CD1c-positive myeloid dendritic cell (primary cell): Measurements from ENCODE around the gene PLAU.
"Not testable (repeated sequence)": the region's sequence is repeated elsewhere in the genome, so short reads cannot be mapped to it uniquely, and the experiment has no call there.

Experiments
- DNase-seq: peaks from one replicate; pipeline ENCODE4 v3.0.0-alpha.2; 2016; ENCODE audit errors: extremely low spot score

PLAU gene

DNA sequence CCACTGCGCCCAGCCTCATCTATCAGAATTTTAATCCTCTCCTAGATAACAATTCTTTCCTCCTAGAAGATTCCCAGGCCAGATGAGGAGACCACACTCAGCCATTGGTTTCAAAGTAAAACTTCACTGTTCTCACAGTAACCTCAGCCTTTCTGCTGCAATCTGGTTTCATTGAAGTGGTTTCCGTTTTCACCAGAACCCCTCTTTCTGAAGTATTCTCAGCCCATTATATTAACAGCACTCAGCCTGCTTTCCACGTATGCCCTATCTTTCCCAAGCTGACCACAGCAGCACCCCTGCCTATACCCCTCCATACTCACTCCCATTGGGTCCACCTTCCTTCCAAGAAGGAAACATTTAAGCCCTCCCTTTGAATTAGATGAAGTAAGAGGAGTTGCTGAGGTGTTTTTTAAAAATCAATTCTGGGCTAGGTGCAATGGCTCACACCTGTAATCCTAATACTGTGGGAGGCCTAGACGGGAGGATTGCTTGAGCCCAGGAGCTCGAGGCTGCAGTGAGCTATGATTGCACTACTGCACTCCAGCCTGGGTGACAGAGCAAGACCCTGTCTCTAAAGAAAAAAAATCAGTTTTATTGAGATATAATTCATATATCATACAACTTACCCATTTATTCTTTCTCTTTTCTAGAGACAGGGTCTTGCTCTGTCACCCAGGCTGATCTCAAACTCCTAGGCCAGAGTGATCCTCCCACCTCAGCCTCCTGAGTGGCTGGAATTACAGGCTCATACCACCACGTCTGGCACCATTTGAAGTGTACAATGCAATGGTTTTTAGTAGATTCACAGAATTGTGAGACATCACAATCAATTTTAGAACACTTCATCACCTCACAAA, 11.3 kb downstream of the PLAU start:
- DNase-seq: no peak

GRCh38 chr10:73922864-73923133, 11.9 kb downstream of the PLAU start:
- DNase-seq: no peak

DNA sequence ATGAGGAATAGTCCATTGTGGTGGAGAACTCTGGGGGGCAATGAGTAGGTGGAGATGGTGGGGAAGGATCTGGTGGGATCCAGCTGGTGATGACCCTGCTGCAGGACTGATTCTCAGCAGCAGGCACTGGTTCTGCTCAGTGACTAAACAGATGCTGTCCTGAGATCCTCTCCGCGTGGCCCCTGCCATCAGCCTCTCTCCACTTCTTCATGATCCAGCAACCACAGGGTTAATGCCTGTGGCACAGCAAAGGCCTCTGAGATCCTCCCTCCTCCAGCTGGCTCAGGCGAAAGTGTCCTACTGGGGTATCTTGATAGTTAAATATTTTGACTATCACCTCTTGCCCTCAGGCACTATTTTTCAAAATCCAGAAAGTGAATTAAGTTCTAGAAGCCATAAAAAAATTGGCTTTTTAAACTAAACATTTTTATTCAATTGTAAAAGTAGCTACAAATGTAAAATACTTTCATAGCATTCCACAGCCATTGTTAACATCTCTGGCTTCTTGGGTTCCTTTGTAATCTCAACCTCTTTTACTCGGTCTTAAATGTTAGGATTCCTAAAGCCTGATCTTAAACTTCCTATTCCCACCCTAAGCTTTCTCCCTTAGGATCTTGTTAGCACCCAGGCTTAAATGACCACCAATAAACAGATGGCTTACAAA, 13.1 kb downstream of the PLAU start:
- no peak for DNase-seq

- no peak for DNase-seq
Measured at GRCh38 chr10:73924935-73925334, 14.0 kb downstream of the PLAU start.

GRCh38 chr10:73925539-73925938, 14.6 kb downstream of the PLAU start:
- DNase-seq: no peak

GRCh38 chr10:73926152-73926764, 15.3 kb downstream of the PLAU start:
- peak; percentile 83 for DNase-seq

DNA sequence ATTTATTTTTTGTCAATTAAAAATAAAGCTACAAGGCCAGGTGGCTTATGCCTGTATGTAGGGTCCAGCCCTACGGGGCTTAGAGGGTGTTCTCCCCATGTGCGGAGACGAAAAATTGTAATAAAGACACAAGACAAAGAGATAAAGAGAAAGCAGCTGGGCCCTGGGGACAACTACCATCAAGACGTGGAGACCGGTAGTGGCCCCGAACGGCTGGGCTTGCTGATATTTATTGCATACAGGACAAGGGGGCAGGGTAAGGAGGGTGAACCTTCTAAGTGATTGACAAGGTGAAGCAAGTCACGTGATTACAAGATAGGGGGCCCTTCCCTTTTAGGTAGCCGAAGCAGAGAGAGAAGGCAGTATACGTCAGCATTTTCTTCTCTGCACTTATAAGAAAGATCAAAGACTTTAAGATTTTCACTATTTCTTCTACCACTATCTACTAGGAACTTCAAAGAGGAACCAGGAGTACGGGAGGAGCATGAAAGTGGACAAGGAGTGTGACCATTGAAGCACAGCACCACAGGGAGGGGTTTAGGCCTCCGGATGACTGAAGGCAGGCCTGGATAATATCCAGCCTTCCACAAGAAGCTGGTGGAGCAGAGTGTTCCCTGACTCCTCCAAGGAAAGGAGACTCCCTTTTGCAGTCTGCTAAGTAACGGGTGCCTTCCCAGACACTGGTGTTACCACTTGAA, 19.8 kb downstream of the PLAU start:
- not testable (repeated sequence) for DNase-seq

DNA sequence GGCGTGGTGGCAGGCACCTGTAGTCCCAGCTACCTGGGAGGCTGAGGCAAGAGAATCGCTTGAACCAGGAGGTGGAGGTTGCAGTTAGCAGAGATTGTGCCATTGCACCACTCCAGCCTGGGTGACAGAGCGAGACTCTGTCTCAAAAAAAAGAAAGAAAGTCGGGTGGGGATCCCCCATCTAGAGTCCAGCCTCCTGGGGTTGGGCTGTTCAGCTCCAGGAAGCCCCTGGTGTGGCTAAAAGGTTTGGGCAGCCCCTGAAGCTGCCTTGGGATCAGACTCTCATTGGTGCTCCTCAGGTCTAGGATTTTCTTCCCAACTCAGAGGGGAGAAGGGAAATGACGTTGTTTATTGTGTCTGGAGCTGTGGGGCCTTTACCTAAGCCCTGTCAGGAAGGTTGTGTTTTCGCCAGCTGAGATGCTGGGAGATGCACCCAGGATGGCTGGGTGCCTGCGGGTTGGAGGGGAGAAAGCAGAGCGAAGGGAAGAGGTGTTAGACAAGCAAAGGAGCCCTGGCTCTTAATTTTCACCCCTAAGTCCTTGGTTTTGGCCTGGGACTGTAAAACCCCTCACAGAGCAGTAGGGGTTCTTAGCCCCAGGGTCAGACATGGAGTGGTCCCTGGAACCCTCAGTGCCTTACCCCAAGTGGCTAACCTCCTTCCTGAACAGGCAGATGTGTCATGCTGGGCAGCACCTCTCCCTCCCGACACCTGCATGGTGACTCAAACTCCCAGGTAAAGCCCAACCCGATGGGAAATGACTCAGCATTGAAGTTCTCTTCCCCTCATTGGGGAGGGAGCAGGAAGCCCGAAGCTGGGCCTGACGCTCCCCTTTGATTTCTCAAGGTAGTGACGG, 21.1 kb downstream of the PLAU start:
- DNase-seq: peak; percentile 39

DNA sequence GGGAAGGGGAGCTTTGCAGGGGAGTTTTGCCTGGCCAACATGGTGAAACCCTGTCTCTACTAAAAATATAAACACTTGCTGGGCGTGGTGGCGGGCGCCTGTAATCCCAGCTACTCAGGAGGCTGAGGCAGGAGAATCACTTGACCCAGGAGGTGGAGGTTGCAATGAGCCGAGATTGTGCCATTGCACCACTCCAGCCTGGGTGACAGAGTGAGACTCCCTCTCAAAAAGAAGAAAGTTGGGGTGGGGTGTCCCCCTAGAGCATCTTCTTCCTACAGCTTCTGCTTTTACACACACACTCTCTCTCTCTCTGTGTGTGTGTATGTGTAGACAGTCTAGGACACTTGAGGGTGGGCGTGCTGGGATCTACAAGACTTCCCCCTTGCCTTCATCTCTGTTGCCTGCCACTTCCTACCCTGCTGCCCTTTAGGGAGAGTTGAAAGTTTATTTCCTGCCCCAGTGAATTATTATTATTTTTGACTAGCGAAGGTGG, 21.7 kb downstream of the PLAU start:
- DNase-seq: peak; percentile 64

GRCh38 chr10:73934074-73934473, 23.1 kb downstream of the PLAU start:
- DNase-seq: no peak

DNA sequence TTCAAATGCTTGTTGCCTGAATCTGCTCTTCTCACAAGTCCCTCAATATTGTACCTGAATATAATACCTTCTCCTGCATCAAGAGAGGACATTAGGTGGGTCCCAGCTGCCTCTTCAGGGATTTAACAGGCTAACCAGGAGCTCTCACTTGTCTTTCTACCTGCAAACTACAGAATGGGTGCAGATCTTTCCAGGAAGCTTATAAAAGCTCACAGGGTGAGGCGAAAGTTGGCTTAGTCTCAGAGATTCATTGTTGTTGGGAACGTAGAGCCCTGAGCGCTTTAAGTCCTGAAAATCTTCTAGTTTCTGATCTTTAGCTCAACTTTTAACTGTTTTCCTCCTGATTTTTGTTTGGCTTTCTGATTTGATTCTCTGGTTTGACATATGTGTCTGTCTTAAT, 25.0 kb downstream of the PLAU start:
- DNase-seq: no peak

DNA sequence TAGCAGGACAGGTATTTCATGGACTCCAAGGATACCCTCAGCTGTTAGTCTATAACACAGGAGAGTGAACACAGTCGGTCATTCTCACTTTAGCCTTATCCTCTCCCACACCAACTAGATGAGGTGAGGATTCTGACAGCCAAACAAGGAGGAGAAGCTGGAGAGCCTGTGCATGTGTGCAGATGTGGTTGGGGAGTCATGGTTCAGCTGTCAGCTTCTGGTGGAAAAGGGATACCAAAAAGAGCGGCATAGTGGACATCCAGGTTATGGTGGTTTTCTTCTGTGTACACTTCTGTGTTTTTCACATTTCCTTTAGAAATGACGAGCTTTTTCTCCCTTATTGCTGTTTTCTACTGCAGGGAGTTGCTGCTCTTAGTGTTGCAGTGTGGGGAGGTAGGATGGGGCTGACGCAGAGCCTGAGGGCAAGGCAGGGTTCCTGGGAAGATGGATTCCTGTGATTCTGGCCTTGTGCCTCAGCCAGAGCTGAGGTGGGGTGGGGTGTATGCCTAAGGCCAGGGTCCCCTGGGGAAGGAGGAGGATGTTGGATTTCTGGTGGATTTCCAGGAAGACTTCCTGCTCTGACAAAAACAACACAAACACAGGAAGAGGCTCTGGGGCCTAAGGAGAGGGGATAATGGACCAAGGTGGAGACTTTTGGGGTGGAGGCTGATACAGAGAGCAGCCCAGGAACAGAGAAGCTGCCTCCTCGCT, 26.6 kb downstream of the PLAU start:
- DNase-seq: no peak

- peak; percentile 91 for DNase-seq
Measured at GRCh38 chr10:73940634-73941221, 29.8 kb downstream of the PLAU start.

DNA sequence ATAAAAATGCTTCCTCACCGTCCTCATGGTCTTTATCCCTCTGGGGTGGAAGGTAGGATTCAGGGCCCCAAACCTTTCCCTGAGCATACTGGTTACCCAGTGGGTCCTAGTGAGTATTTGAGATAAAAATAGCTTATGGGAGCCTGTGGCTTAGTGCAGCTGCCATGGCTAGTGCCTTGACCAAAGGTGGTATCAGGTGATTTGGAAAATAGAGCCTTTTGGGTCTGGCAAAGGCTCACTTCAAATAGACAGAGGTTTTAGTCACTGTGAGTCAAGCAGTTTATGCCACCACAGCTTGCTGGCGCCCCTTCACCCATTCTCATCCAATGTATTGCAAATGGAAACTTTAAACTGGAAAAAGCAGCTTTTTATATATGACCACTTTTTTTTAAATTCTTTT, 30.4 kb downstream of the PLAU start:
- DNase-seq: no peak

GRCh38 chr10:73944356-73945100, 33.6 kb downstream of the PLAU start:
- no peak for DNase-seq

- no peak for DNase-seq
Measured at GRCh38 chr10:73946253-73947145, 35.6 kb downstream of the PLAU start.

DNA sequence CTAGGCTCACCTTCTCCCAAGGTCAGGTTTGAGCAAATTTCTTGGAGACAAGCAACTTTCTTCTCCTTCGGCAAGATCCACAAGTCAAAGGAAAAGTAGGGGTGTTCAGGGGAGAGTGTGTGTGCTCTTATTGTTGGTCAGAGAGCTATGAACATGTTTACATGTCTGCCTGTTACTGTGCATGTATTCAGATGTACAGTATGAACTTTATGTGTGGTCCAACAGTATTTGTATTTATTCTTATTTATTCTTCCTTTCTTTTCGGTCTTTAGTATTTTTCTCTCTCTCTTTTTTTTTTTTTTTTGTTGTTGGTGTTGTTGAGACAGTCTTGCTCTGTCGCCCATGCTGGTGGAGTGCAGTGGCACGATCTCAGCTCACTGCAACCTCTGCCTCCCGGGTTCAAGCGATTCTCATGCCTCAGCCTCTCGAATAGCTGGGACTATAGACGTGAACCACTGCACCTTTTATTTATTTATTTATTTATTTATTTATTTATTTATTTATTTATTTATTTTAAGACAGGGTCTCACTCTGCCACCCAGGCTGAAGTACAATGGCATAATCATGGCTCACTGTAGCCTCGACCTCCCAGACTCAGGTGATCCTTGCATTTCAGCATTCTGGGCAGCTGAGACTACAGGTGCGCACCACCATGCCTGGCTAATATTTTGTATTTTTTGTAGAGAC, 38.2 kb downstream of the PLAU start:
- DNase-seq: no peak
